NK-92 treated with Interleukin-12 subunit alpha and Interleukin-12 subunit beta, amount 100 ng/mL, for 24 hours (cell line): ENCODE data around the gene CDR2L.

ENCODE experiments used
- DNase-seq: peaks from one replicate; lab custom pipeline; 2025; lab: John Stamatoyannopoulos, UW

The CDR2L gene

GRCh38 chr17:74987418-74987908, at the start of gene CDR2L:
TSS of gene CDR2L (plus strand) at chr17:74987632. CDS start at chr17:74988044, 412 bp downstream.
- DNase-seq = peak; percentile 48

GRCh38 chr17:74938194-74938950, 49.1 kb upstream of the CDR2L start:
- no peak for DNase-seq

- DNase-seq = no peak
Measured at GRCh38 chr17:74939534-74939933, 47.9 kb upstream of the CDR2L start.

GRCh38 chr17:74941128-74941725, 46.2 kb upstream of the CDR2L start:
- DNase-seq = no peak

- DNase-seq = no peak
Measured at GRCh38 chr17:74943808-74944522, 43.5 kb upstream of the CDR2L start.

- DNase-seq = no peak
Measured at GRCh38 chr17:74945543-74945942, 41.9 kb upstream of the CDR2L start.

- no peak for DNase-seq
Measured at GRCh38 chr17:74946641-74947040, 40.8 kb upstream of the CDR2L start.

GRCh38 chr17:74947041-74947754, 40.2 kb upstream of the CDR2L start:
- DNase-seq = no peak

- no peak for DNase-seq
Measured at GRCh38 chr17:74949455-74950115, 37.8 kb upstream of the CDR2L start.

- no peak for DNase-seq
Measured at GRCh38 chr17:74950207-74950606, 37.2 kb upstream of the CDR2L start.

GRCh38 chr17:74951065-74951464, 36.4 kb upstream of the CDR2L start:
- DNase-seq = no peak

GRCh38 chr17:74951680-74952421, 35.6 kb upstream of the CDR2L start:
- DNase-seq = no peak

- no peak for DNase-seq
Measured at GRCh38 chr17:74952431-74953133, 34.9 kb upstream of the CDR2L start.

- no peak for DNase-seq
Measured at GRCh38 chr17:74953134-74953687, 34.2 kb upstream of the CDR2L start.

GRCh38 chr17:74954115-74954514, 33.3 kb upstream of the CDR2L start:
- DNase-seq = no peak

GRCh38 chr17:74954665-74955421, 32.6 kb upstream of the CDR2L start:
- no peak for DNase-seq

GRCh38 chr17:74956093-74956492, 31.3 kb upstream of the CDR2L start:
- DNase-seq = no peak

- DNase-seq = peak; percentile 35
Measured at GRCh38 chr17:74957935-74958740, 29.3 kb upstream of the CDR2L start.
